Activated gamma-delta T cell treated with Interleukin-2 at 50 U/mL for 16 hours (primary cell): ENCODE measurements around the gene ZSCAN20.

Experiments used
- DNase-seq: peaks from one replicate; pipeline ENCODE4 v3.0.0-alpha.2; 2020

ZSCAN20 gene

GRCh38 chr1:33445108-33445507 is 27.3 kb upstream of the ZSCAN20 start:
- no peak for DNase-seq

- no peak for DNase-seq
Measured at GRCh38 chr1:33446590-33446989, 25.9 kb upstream of the ZSCAN20 start.

GRCh38 chr1:33454646-33455282 is 17.7 kb upstream of the ZSCAN20 start:
- DNase-seq: no peak

GRCh38 chr1:33455539-33456501 is 16.6 kb upstream of the ZSCAN20 start:
- DNase-seq: no peak

GRCh38 chr1:33456502-33456886 is 16.0 kb upstream of the ZSCAN20 start:
- DNase-seq: no peak

- DNase-seq: no peak
Measured at GRCh38 chr1:33459691-33460090, 12.8 kb upstream of the ZSCAN20 start.

GRCh38 chr1:33460144-33460543 is 12.3 kb upstream of the ZSCAN20 start:
- no peak for DNase-seq

GRCh38 chr1:33460947-33461629 is 11.4 kb upstream of the ZSCAN20 start:
- no peak for DNase-seq

- DNase-seq: no peak
Measured at GRCh38 chr1:33462405-33463164, 9.9 kb upstream of the ZSCAN20 start.

GRCh38 chr1:33464552-33464951 is 7.9 kb upstream of the ZSCAN20 start:
- DNase-seq: no peak

- DNase-seq: no peak
Measured at GRCh38 chr1:33465316-33465715, 7.1 kb upstream of the ZSCAN20 start.

- DNase-seq: no peak
Measured at GRCh38 chr1:33466159-33466558, 6.3 kb upstream of the ZSCAN20 start.

GRCh38 chr1:33468011-33468410 is 4.4 kb upstream of the ZSCAN20 start:
- DNase-seq: no peak

- no peak for DNase-seq
Measured at GRCh38 chr1:33468531-33468930, 3.9 kb upstream of the ZSCAN20 start.

GRCh38 chr1:33468967-33469366 is 3.5 kb upstream of the ZSCAN20 start:
- no peak for DNase-seq

GRCh38 chr1:33469691-33470090 is 2.8 kb upstream of the ZSCAN20 start:
- DNase-seq: no peak

- peak; percentile 44 for DNase-seq
Measured at GRCh38 chr1:33470495-33471012, 1.9 kb upstream of the ZSCAN20 start.

- DNase-seq: no peak
Measured at GRCh38 chr1:33471416-33471815, 1.0 kb upstream of the ZSCAN20 start.

GRCh38 chr1:33473900-33474299 is 1.5 kb downstream of the ZSCAN20 start:
- no peak for DNase-seq

- DNase-seq: no peak
Measured at GRCh38 chr1:33477451-33477850, 5.0 kb downstream of the ZSCAN20 start.

- no peak for DNase-seq
Measured at GRCh38 chr1:33482412-33482811, 10.0 kb downstream of the ZSCAN20 start.

GRCh38 chr1:33488624-33489023 is 16.2 kb downstream of the ZSCAN20 start:
- no peak for DNase-seq

GRCh38 chr1:33494929-33495328 is 22.5 kb downstream of the ZSCAN20 start:
- no peak for DNase-seq
